Osteocyte (in vitro differentiated cells): ENCODE results near the gene TAF10. TPM values are rescaled to one million over a fixed set of nuclear protein-coding genes. Genes with fewer than 3 reads are reported as not detected.

ENCODE experiments used
- DNase-seq: peaks from one replicate; pipeline ENCODE4 v3.0.0; 2021; ENCODE audit warnings: mixed read lengths; ENCODE audit not compliant: unreplicated experiment; ENCODE audit errors: extremely low spot score
- H3K27ac Mint-ChIP-seq: one replicate; pipeline ENCODE4 v1.8.0; 2021; ENCODE audit warnings: mild to moderate bottlenecking, mixed read lengths; ENCODE audit not compliant: unreplicated experiment
- H3K27me3 Mint-ChIP-seq: one replicate; pipeline ENCODE4 v1.8.0; 2021; ENCODE audit warnings: mixed read lengths; ENCODE audit not compliant: unreplicated experiment
- H3K36me3 Mint-ChIP-seq: one replicate; pipeline ENCODE4 v1.8.0; 2021; ENCODE audit warnings: mixed read lengths; ENCODE audit not compliant: unreplicated experiment
- H3K4me1 Mint-ChIP-seq: one replicate; pipeline ENCODE4 v1.8.0; 2021; ENCODE audit warnings: mixed read lengths; ENCODE audit not compliant: unreplicated experiment
- H3K4me3 Mint-ChIP-seq: one replicate; pipeline ENCODE4 v1.8.0; 2021; ENCODE audit warnings: mild to moderate bottlenecking, moderate library complexity, mixed read lengths; ENCODE audit not compliant: unreplicated experiment
- H3K9me3 Mint-ChIP-seq: one replicate; pipeline ENCODE4 v1.8.0; 2021; ENCODE audit warnings: mixed read lengths; ENCODE audit not compliant: unreplicated experiment
- CTCF ChIP-seq: fragments of 200-600 bp; sonication (generic); IDR thresholded peaks from 2 replicates; pipeline ENCODE4 v1.5.0; 2021; ENCODE audit warnings: antibody characterized with exemption, mild to moderate bottlenecking, moderate library complexity
- total RNA-seq: library from RNA; stranded (reverse); gene quantifications from 2 replicates; pipeline ENCODE4 v1.2.1, GENCODE V29; 2021

TAF10 gene
- total RNA-seq, 1 donor from 2014 or later, result 100 TPM

GRCh38 chr11:6632116-6633073 lies 20.4 kb upstream of the TAF10 start:
- H3K4me3 Mint-ChIP-seq, result no peak overlapping the region
- H3K9me3 Mint-ChIP-seq, result no peaks in the 10 kb centered on the region
- peaks cover 22% of the 10 kb centered on the region for H3K36me3 Mint-ChIP-seq
- no peak for TF ChIP-seq CTCF
- no peaks in the 10 kb centered on the region for H3K4me1 Mint-ChIP-seq
- no peak for DNase-seq
- H3K27ac Mint-ChIP-seq, result no peak overlapping the region
- no peaks in the 10 kb centered on the region for H3K27me3 Mint-ChIP-seq

GRCh38 chr11:6631361-6631890 lies 19.4 kb upstream of the TAF10 start:
- Mint-ChIP-seq H3K4me3 (no peak overlapping the region), H3K27me3 (no peaks in the 10 kb centered on the region)

GRCh38 chr11:6630632-6631291 lies 18.7 kb upstream of the TAF10 start:
- Mint-ChIP-seq H3K27ac (no peak overlapping the region), H3K4me3 (no peak overlapping the region), H3K36me3 (peaks cover 32% of the 10 kb centered on the region), H3K27me3 (no peaks in the 10 kb centered on the region), H3K9me3 (no peaks in the 10 kb centered on the region), H3K4me1 (no peaks in the 10 kb centered on the region)
- no peak for TF ChIP-seq CTCF
- DNase-seq, result no peak

More at GRCh38 chr11:6631361-6631890, 19.4 kb upstream of the TAF10 start:
- no peak for DNase-seq
- no peak for TF ChIP-seq CTCF
- Mint-ChIP-seq H3K4me1 (no peaks in the 10 kb centered on the region), H3K27ac (no peak overlapping the region), H3K36me3 (peaks cover 30% of the 10 kb centered on the region), H3K9me3 (no peaks in the 10 kb centered on the region)

- TF ChIP-seq CTCF, result no peak
- DNase-seq, result no peak
- H3K27ac Mint-ChIP-seq, result no peak overlapping the region
- no peaks in the 10 kb centered on the region for H3K27me3 Mint-ChIP-seq
- peaks cover 35% of the 10 kb centered on the region for H3K36me3 Mint-ChIP-seq
- no peaks in the 10 kb centered on the region for H3K4me1 Mint-ChIP-seq
- H3K4me3 Mint-ChIP-seq, result no peak overlapping the region
- H3K9me3 Mint-ChIP-seq, result no peaks in the 10 kb centered on the region
These were observed 18.0 kb upstream of the TAF10 start for GRCh38 chr11:6629892-6630631.
